SK-N-MC (cell line): Measurements from ENCODE around the gene NPR2.
A peak's percentile ranks its signal among the peaks of the same experiment; 100 is the strongest.

Experiments used
- DNase-seq: peaks from one replicate; pipeline ENCODE4 v3.0.0-alpha.2; 2011; ENCODE audit warnings: low read depth, low spot score
- H3K27ac ChIP-seq: fragments of 200-600 bp; sonication (generic); 2 replicates; pipeline ENCODE4 v1.5.1; 2016; ENCODE audit warnings: mixed run types
- H3K36me3 ChIP-seq: fragments of 200-600 bp; sonication (generic); 2 replicates; pipeline ENCODE4 v1.6.1; 2017; ENCODE audit warnings: antibody characterized with exemption, low read length, mixed read lengths; ENCODE audit not compliant: insufficient read depth
- H3K4me3 ChIP-seq: fragments of 200-600 bp; sonication (generic); 2 replicates; pipeline ENCODE4 v1.5.1; 2016
- H3K9ac ChIP-seq: fragments of 200-600 bp; sonication (generic); 2 replicates; pipeline ENCODE4 v1.8.0; 2017; ENCODE audit warnings: mixed run types, mixed read lengths; ENCODE audit not compliant: insufficient read length
- H3K9me3 ChIP-seq: fragments of 200-600 bp; sonication (generic); 2 replicates; pipeline ENCODE4 v1.6.1; 2017; ENCODE audit warnings: low read depth, mild to moderate bottlenecking, antibody characterized with exemption, low read length, moderate library complexity, mixed read lengths
- EZH2 ChIP-seq: fragments of 200-600 bp; sonication (generic); IDR thresholded peaks from one replicate; pipeline ENCODE4 v1.6.1; 2017; ENCODE audit warnings: antibody characterized with exemption
- FOXP2 ChIP-seq: optimal IDR thresholded peaks from 2 replicates; pipeline ENCODE3; 2011; ENCODE audit warnings: mild to moderate bottlenecking, moderate library complexity; ENCODE audit not compliant: insufficient read depth; ENCODE audit errors: extremely low read length, control extremely low read depth
- POLR2AphosphoS5 ChIP-seq: IDR thresholded peaks from 2 replicates; pipeline ENCODE4 v1.6.1; 2012; ENCODE audit warnings: mild to moderate bottlenecking, low read depth, low read length, borderline replicate concordance

NPR2 gene

GRCh38 chr9:35801328-35802128 lies 10.1 kb downstream of the NPR2 start:
- no peaks in the 10 kb centered on the region for H3K36me3 ChIP-seq
- no peak overlapping the region for H3K4me3 ChIP-seq
- H3K9me3 ChIP-seq = no peaks in the 10 kb centered on the region
- DNase-seq = no peak
- no peak overlapping the region for H3K27ac ChIP-seq
- TF ChIP-seq POLR2AphosphoS5 (no peak), EZH2 (no peak), FOXP2 (no peak)
- H3K9ac ChIP-seq = no peak overlapping the region

- DNase-seq = no peak
- Histone ChIP-seq H3K9me3 (no peaks in the 10 kb centered on the region), H3K4me3 (no peak overlapping the region), H3K9ac (no peak overlapping the region), H3K27ac (no peak overlapping the region), H3K36me3 (no peaks in the 10 kb centered on the region)
- no peak for TF ChIP-seq FOXP2
- no peak for TF ChIP-seq EZH2
- no peak for TF ChIP-seq POLR2AphosphoS5
These were observed 14.7 kb downstream of the NPR2 start for GRCh38 chr9:35806101-35806500.

DNA sequence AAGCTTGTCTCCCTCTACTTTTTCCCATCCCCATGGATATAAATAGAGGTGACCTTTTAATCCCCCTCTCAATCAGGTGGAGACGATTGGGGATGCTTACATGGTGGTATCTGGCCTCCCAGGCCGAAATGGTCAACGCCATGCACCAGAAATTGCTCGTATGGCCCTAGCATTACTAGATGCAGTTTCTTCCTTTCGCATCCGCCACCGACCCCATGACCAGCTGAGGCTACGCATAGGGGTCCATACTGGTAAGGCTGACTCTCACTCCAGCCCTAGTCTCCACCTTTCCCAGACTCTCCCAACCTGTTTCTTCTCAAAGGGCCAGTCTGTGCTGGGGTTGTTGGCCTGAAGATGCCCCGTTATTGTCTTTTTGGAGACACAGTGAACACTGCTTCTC lies 17.0 kb downstream of the NPR2 start:
- H3K27ac ChIP-seq = no peak overlapping the region

GRCh38 chr9:35810122-35810521 lies 18.7 kb downstream of the NPR2 start:
- Histone ChIP-seq H3K4me3 (no peak overlapping the region), H3K27ac (no peak overlapping the region), H3K36me3 (no peaks in the 10 kb centered on the region), H3K9ac (no peak overlapping the region), H3K9me3 (no peaks in the 10 kb centered on the region)
- no peak for DNase-seq
- TF ChIP-seq FOXP2 (no peak), POLR2AphosphoS5 (no peak), EZH2 (no peak)

More for the DNA sequence above, 17.0 kb downstream of the NPR2 start:
- Histone ChIP-seq H3K9ac (no peak overlapping the region), H3K9me3 (no peaks in the 10 kb centered on the region), H3K4me3 (no peak overlapping the region), H3K36me3 (no peaks in the 10 kb centered on the region)
- DNase-seq = no peak
- TF ChIP-seq FOXP2 = no peak
- no peak for TF ChIP-seq POLR2AphosphoS5
- TF ChIP-seq EZH2 = no peak

DNA sequence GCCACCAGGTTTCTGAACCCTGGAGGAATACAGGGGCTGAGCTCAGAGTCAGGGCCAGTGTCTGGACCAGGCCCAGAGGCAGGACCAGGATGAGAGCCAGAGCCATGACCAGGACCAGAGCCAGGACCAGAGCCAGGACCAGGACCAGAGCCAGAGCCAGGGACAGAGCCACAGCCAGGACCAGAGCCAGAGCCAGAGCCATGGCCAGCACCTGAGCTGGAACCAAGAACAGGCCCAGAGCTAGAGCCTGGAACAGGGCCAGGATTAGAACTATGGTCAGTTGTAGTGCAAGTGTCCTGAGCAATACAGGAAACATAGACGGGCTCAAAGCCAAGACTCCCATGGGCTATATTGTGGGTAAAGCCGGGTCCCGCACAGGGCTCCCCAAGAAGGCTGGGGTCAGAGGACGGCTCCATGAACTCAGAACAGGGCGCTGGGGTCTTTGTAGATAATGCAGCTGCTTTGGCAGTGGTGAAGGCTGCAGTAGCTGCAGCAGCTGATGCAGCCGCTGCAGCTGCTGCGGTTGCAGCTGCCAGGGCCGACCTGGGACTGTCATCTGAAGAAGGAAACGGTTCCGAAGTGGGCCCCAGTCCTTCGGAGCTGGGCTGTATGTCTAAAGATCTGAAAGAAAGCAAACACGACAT lies 20.1 kb downstream of the NPR2 start:
- H3K4me3 ChIP-seq = peak overlapping the region; percentile 73
- H3K9me3 ChIP-seq = no peaks in the 10 kb centered on the region
- no peak for DNase-seq
- H3K9ac ChIP-seq = no peak overlapping the region
- H3K27ac ChIP-seq = no peak overlapping the region
- H3K36me3 ChIP-seq = no peaks in the 10 kb centered on the region
- TF ChIP-seq POLR2AphosphoS5 = no peak
- no peak for TF ChIP-seq EZH2
- TF ChIP-seq FOXP2 = no peak

DNA sequence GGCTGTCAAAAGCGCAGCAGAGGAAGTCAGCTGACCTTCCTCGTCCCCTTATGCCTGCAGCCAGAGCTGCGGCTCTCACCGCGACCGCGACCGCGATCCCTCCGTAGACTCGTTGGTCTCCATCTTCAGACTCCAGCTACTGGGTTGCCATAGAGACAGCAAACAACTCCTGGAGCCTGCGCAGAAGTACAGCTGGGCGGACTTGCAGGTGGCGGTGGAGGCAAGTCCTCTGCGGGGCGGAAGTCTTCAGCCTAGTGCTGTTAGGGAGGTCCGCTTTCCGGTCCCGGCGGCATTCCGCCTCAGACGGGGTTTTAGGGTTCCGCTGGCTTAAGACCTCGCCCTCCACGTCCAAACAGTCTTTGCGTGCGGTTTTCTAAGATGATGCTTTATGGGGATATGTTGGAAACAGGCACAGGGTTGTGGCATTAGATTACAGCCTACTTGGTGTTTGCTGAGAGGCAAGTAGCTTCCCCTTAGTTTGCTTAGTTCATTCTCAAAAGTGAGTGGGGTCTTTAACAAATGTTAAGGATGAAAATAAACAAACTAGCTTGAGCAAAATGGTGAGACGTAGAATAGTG lies 20.7 kb downstream of the NPR2 start, which contains the start of gene SPAG8:
TSS of gene SPAG8 (minus strand) at position 238 of the 578 bp plus-strand sequence. CDS start at position 123, 115 bp downstream.
- Histone ChIP-seq H3K27ac (peak within 1 kb of the TSS; percentile 51; the same call in 1 of the 2 replicates), H3K36me3 (no peaks in the 10 kb centered on the region), H3K4me3 (peak within 1 kb of the TSS; percentile 73), H3K9me3 (no peaks in the 10 kb centered on the region), H3K9ac (peak within 1 kb of the TSS; percentile 67)
- TF ChIP-seq EZH2 (no peak), POLR2AphosphoS5 (peak; percentile 60), FOXP2 (peak; percentile 80)
- DNase-seq = no peak

GRCh38 chr9:35813434-35814105 lies 22.2 kb downstream of the NPR2 start:
- Histone ChIP-seq H3K9ac (peak overlapping the region; percentile 85), H3K9me3 (no peaks in the 10 kb centered on the region), H3K36me3 (no peaks in the 10 kb centered on the region), H3K27ac (no peak overlapping the region), H3K4me3 (peak overlapping the region; percentile 84)
- TF ChIP-seq FOXP2 = no peak
- no peak for TF ChIP-seq EZH2
- no peak for TF ChIP-seq POLR2AphosphoS5
- DNase-seq = no peak

- TF ChIP-seq EZH2 (no peak), POLR2AphosphoS5 (no peak), FOXP2 (no peak)
- Histone ChIP-seq H3K9ac (peak overlapping the region; percentile 85), H3K27ac (peak overlapping the region; percentile 60; the same call in 1 of the 2 replicates), H3K9me3 (no peaks in the 10 kb centered on the region), H3K36me3 (no peaks in the 10 kb centered on the region), H3K4me3 (peak overlapping the region; percentile 84)
- DNase-seq = no peak
These were observed 22.9 kb downstream of the NPR2 start for GRCh38 chr9:35814106-35814840.
